Activated CD4-positive, alpha-beta T cell treated with anti-CD3 and anti-CD28 coated beads, Interleukin-2, amount 50 U/mL, for 24 hours (primary cell): Measurements from ENCODE around the gene CERS3.
"Not testable (repeated sequence)": the region's sequence is repeated elsewhere in the genome, so short reads cannot be mapped to it uniquely, and the experiment has no call there.

Source experiments
- DNase-seq, 2 donors: peaks; one replicate each; pipeline ENCODE4 v3.0.0-alpha.2; 2020; ENCODE audit warnings: low read depth in 1 of 2, low spot score in 1 of 2

Gene CERS3

DNA sequence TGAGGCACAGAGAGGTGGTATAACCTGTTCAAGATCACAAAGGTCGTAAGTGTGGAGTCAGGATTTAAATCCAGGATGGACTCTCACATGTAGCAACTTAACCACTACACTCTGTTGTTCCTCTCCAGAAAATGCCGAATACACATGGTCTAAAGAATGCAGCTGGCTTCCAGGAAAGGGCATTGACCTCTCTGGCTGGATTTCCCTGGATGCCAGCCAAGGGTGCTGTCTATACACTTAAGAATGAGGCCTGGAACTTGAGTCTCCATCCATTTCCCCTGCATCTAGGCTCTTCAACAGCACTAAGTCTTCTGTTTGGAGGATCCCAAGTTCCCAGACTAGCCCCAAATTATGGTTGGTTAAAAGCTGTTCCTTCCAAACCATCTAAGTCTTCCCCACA, 60.5 kb downstream of the CERS3 start:
- no peak for DNase-seq

DNA sequence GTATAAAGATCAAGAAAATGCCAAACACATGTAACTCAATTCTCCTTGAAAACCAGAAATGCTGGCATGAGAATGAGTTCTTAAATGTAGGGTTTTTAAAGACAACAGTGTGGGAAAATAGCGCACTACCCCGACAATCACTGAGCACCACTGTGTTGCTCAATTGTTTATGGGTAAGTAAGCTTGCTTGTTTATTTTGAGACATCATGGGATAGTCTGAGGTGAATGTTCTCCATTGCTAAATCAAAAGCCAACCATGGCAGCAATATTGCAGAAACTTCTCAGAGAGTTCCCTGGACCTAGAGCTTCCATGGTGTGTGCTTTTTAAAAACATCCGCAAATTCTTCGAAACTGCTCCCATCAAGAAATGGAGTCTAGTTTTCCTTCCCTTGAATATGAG, 62.7 kb downstream of the CERS3 start:
- DNase-seq: no peak

DNA sequence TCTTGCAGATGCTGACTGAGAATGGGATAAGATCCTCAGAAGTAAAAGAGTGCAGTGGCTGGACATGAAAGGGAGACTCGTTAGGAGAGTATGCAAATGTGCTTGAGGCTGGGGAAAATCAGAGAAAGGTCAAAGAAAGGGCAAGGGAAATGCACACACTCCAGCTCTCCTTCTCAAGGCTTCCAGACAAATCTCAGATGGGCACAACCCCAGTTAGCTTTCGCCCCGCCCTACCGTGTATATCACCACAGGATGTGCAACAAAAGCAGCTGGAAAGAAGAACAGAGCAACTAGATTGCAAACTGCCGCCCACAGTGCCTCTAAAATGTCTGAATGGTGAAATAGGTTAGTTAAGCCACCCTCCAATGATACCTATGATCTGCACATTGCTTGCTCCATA, 63.9 kb downstream of the CERS3 start:
- no peak for DNase-seq

DNA sequence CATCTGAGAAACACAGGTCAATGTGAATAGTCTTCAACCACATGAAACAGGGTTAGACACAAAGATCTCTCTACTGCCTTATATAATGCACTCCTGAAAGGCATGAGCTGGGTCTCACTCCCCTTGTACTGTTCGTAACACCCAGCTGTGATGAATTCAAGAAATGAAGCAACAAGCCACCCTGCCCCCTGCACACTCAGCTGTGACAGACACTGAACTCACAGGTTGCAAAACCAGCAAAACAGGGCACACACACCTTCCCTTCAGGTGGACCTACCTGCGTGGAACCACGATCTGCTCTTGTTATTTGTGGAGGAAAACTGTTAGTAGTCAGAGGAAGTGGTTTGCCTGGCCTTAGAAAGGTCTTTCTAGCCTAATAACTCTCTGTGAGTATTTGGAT, 64.5 kb downstream of the CERS3 start:
- no peak for DNase-seq

DNA sequence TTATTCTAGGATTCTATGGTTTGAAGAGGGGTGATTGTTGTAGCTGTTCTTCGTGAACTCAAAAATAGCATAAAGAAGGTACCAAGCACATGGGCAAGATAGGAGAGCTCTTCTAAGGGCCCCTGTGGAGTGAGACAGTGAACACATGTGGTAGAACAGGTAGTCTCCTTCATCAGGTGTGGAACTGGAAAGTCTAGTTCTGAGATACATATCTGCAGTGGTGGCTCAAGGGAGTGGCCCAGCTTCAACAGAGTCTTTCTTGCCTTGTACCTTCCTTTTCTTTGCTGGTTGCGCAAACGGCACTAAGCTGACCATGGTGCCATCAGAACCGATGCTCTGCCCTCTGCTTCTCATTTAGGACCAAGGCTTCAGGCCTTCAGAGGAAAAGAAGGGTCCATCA, 65.2 kb downstream of the CERS3 start:
- no peak for DNase-seq

DNA sequence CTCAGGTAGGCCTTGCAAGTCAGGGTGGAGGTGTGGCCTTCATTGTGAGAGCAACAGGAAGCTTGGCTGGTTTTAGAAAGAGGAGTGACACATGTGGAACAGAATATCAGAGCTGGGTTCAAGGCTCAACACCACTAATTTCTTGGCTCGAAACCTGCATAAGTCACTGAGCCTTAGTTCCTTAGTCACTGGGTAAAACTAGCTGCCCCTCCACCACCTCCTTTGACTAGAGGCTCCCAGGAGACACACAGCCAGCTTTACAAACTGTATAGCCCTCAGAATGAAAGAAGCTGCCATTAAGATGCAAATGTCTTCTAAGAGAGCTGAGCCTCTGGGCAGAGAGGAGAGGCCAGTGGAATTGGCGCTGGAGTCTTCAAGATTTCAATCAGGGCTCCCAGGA, 67.7 kb downstream of the CERS3 start:
- DNase-seq: no peak

DNA sequence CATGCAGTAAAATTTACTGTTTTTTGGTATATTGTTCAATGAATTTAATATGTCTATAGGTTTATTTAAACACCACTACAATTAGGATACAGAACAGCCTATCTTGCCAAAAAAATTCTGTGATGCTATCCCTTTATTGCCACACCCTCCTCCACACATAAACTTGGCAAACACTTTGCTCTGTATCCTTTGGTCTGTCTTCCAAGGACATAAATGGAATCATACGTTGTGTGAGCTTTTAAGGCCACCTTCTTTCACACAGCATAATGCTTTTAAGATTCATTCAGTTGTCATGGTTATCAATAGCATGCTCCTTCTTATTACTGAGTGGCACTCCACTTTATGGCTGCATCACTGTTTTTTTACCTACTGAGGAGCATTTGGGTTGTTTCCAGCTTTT, 71.5 kb downstream of the CERS3 start:
- no peak for DNase-seq

DNA sequence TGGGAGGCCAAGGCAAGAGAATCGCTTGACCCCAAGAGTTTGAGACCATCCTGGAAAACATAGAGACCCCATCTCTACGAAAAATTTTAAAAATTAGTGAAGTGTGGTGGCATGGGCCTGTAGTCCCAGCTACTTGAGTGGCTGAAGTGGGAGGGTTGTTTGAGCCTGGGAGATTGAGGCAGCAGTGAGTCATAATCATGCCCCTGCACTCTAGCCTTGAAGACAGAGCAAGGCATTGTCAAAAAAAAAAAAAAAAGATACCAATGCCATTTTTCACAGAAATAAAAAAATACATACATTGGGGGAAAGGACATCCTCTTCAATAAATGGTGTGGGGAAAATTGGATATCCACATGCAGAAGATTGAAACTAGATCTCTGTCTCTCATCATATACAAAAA, 74.6 kb downstream of the CERS3 start:
- DNase-seq: no peak

DNA sequence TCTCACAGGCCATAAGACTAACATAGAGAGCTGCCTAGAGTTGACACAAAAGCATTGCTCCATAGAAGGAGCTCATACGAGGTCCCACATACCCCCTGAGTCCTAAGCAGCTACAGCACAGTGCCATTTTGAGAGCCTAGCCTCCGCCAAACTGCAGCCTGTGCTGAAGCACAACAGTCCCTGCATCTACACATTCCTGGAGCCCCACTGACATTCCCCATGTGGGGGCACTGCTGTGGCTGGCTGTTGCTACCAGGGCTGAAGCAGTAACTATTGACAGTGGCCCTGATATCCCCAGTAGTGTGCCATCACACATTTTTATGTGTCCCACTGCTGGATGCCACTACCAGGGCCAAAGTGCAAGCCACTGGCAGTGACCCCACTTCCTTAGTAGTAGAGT, 80.3 kb downstream of the CERS3 start:
- DNase-seq: no peak

DNA sequence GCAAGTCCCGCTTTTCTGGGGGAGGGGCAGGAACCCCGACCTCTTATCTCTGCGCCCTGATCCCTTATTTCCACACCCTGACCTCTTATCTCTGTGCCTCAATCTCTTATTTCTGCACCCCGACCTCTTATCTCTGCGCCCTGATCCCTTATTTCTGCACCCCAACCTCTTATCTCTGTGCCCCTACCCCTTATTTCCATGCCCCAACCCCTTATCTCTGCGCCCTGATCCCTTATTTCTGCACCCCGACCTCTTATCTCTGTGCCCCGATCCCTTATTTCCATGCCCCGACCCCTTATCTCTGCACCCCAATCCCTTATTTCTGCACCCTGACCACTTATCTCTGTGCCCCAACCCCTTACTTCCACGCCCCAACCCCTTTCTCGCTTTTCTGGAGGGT, 87.7 kb downstream of the CERS3 start:
- not testable (repeated sequence) for DNase-seq

DNA sequence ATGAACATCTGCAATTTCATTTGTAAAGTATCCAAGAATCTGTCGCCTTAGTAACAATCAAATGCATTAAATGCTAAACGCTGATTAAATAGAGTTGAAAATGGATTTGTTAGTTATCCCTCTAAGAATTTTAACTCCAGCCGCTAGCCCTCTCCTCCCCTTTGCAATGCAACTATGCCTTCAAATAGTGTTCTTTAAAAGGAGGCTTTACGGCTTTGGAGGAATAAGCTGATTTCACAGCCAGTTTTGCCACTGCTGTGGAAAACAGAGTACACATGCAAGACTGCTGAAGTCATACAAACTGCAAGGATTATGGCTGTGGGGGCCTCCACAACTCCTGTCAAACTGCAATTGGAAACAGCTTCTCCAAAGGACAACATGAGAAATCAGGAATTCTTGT, 89.2 kb downstream of the CERS3 start:
- no peak for DNase-seq

DNA sequence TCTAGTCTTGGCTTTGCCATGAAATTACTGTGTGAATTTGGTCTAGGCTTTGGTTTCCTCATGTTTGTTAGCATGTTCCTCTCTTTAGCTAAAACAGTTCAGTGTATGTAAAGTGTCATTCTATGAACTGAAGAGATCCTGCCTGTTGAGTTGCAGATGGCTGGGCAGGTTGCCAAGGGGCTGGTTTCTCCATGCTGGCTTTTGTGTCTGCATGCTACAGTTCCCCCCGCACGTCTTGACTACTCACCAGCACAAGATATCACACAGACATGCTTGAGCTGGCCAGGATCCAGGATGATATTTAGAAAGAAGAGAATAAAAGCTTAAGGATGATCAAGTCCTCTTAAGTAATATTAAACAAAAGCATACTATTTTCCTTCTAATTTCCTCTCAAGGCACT, 90.2 kb downstream of the CERS3 start:
- peak in 1 of 2 donors; percentile 11 for DNase-seq

DNA sequence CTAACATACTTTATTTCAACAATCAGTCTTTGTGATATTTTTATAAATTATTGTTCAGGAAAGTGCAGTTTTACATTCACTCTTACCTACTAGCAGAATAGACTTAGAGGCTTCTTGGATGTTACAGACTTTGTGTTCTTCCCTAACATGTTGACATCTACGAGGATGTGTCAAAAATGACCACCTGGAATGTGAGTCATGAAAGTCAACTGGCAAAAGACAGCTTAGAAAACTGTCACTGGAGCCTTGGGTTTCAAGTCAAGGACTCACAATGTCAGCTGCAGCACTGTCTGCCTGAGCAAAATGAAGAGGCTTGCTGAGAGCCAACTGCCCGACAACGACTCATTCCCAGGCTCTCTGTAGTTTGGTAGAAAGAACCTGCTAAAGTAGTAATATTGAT, 91.5 kb downstream of the CERS3 start:
- no peak for DNase-seq

DNA sequence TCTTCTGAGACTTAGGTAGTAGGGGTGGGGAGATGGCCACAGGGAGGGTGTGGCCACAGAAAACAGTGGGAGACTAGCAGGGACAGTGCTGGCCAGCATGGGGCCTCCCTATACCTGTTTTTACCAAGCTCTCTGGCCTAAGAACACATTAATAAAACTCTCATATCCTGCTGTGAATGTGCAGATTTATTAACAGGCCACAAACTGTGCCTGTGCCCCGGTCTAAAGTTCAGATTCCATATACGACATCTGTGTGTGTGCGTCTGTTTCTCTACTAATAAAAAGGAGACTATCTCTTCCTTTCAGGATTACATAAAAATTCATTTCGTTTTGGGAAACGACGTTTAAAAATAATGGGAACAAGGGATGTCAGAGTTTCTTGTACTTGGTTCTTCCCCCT, 94.2 kb downstream of the CERS3 start:
- DNase-seq: no peak

DNA sequence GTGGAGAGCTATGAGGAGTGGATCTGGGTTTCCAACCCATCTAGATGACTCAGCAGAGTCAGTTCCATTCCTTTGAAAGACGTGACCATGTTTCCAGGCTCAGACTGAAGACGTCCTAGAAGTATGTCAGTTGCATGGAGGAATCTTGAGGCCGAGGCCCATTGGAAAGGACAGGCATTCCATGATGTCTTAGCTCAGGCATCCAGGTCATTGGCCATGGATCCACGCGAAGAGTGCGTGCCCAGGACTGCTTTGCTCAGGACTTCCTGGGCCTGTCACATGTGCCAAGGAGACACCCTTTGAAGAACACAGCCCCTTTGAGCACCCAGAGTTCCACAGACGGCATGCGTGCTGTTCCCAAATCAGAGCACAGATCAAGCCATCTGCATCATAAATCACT, 94.7 kb downstream of the CERS3 start:
- DNase-seq: no peak

DNA sequence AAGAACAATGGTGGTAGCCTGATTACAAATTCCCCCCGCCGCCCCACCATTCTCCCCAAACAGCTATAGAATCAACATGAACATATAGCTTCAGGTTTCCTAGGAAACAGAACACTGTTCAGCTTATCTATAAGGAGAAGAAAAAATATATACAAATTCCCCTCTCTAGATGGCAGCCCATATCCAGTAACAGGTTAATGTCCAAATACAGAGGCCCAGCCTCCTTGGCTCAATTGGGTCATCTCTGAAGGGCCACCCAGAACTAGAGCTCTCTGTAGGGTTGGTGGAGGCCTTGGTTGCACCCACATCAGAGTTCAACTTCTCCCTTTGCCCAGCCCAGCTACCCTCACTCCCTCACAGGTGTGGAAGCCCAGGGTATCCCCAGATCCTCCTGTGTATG, 95.4 kb downstream of the CERS3 start:
- no peak for DNase-seq

DNA sequence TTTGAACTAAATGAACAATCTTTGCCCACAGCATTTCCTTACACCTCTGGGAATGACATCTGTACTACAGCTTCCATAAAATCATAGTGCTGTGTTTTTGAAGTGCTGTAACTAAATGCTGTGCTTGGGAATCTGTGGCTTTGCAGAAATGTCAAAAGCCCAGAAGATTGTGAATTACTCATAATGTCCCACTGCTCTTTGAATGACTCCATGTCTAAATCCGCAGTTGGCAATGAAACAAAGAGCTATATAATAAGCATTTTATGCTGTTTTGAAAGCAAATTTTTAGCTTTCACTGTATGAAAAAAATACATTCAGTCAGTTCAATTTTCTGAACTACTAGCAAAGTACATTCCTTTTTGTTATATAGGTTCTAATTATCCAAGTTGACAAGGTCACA, 98.3 kb downstream of the CERS3 start:
- no peak for DNase-seq

DNA sequence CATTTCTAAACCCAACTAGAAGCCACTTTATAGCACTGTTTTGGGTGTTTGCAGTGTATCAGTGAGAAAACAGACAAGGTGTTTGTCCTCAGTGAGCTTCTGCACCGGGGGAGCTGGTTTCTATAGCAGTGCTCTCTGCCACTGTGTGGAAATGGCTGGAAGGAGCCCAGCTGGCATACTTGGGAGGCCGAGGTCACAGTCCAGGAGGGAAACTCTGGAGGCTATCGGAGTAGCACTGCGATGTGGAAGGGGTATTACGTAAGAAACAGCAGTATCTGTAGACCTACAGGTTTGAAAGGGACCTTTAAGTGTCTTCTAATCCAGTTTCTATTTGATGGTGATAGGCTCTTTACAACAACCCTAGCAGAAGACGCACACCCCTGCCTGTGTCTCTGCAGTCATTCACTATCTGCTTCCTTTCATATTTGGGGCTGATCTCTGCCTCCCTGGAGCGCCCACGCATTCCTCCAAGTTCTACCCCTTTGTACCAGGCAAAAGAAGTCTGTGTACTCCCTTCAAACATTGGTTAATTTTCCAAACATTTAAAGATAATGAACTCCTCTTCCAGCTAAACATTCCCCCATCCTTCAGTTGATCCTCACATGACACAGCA, 99.5 kb downstream of the CERS3 start:
- DNase-seq: no peak

DNA sequence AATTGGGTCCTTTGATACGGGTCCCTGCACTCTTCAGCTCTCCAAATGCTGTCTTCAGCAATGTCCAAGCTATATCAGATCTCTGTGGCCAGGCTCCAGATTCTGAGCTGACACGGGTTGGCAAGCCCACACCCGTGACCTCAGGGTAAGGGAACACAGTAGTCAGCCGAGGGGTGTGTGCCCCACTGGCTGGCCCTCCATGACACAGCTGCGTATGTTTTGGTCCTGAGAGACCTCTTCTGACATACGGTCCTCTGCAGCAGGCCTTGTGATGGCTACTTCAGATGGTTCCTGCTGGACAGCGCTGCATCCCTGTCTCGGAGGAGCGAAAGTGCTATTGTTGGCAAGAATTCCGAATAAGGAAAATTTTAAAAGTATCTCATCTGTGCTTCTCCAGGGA, 101.8 kb downstream of the CERS3 start:
- DNase-seq: no peak

DNA sequence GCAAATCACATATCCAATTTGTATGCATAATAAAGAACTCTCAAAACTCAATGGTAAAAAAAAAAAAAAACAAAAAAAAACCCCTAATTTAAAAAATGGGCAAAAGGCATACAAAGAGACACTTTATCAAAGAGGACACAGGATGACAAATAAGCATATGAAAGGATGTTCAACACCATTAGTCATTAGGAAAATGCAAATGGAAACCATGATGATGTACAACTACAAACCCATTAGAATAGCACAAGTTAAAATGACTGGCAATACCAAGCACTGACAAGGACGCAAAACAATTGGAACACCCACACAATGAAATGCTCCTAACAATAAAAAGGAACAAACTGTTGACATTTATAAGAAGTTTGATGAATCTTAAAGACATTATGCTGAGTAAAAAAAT, 123.6 kb downstream of the CERS3 start:
- DNase-seq: no peak

DNA sequence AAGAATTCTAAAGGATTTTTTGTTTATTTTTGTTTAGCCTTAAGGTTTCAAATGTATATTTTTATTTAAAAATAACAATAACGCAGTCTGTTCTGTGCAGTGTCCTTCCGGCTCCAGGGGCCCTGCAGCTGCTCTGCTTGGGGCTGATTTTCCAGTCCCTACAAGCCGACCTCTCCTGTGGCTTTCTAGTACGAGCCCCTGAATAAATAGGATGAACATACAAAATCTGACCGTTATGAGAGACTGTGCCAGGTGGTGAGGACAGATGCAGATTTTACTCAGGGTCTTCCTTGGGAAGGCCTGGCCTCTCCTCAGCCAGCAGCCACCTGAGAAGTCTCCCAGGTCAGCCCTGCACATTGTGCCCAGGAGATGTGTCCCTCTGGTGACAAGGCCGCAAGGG, 127.8 kb downstream of the CERS3 start:
- no peak for DNase-seq

DNA sequence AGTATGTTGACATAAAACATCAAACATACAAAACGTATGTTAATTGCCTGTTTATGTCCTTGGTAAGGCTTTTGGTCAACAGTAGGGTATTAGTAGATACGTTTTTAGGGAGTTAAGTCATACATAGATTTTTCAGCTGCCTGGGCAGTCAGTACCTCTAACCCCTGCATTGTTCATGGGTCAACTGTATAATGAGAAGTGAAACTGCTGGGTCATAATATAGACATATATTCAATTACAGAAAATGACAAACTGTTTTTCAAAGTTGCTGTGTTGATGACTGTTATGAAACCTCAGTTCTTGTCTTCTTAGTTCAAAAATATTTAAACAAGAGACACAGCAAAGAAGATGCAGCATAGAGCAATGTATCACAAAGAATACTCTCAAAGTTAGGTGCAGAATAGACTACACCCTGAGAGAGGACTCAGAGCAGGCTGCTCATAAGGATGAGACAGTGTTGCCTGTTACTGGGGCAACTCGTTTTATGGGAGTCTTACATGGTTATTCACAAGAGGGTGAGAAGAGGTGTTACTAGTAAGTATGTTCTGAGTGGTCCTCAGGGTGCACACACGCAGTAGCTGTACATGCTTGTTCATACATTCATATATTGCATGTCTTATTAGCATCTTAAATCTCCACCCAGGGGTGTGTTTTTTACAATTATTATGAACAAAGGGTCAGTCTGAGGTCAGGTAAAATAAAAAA, 133.9 kb downstream of the CERS3 start:
- DNase-seq: no peak

DNA sequence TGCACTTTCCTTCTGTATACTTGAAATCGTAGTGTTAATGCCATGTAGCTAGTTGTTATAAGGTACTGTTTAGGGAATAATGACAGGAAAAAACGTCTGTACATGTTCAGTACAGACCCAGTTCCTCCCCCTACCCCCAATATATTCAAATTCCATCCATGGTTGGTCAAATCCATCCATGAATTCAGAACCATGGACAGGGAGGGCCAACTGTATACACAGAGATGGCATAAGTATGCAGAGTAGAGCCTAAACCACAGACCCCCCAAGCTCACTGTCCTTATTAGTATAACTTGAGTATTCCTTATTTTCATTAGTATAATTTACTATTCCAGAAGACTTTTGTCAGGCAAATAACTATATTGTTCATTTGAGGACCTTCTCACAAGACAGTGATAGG, 135.7 kb downstream of the CERS3 start:
- no peak for DNase-seq
